Neural cell (in vitro differentiated cells): ENCODE measurements around the gene LRRC58. TPM values are rescaled to one million over a fixed set of nuclear protein-coding genes. Genes with fewer than 3 reads are reported as not detected.

ENCODE experiments used
- H2AFZ ChIP-seq: fragments of 200-600, 300-800 bp; sonication (generic), shearing (Covaris generic); 2 replicates; pipeline ENCODE4 v1.6.0; 2014; ENCODE audit warnings: low read depth, mild to moderate bottlenecking, antibody characterized with exemption, low read length, moderate library complexity
- H3F3A ChIP-seq: fragments of 200-600 bp; shearing (Covaris generic); 2 replicates; pipeline ENCODE4 v1.6.1; 2016; ENCODE audit warnings: mild to moderate bottlenecking, moderate library complexity, mixed read lengths, antibody characterized with exemption, low read length; ENCODE audit not compliant: insufficient read depth, poor library complexity, severe bottlenecking
- H3K27ac ChIP-seq: fragments of 200-600, 300-800 bp; sonication (generic), shearing (Covaris generic); 2 replicates; pipeline ENCODE4 v1.5.1; 2014; ENCODE audit warnings: mild to moderate bottlenecking, low read length, moderate library complexity
- H3K27me3 ChIP-seq: fragments of 300-800, 200-600 bp; sonication (generic), shearing (Covaris generic); 2 replicates; pipeline ENCODE4 v1.6.0; 2014; ENCODE audit warnings: mild to moderate bottlenecking, low read depth, low read length, moderate library complexity; ENCODE audit not compliant: insufficient read depth
- H3K36me3 ChIP-seq: fragments of 300-800, 200-600 bp; sonication (generic), shearing (Covaris generic); 2 replicates; pipeline ENCODE4 v1.5.1; 2014; ENCODE audit warnings: mild to moderate bottlenecking, antibody characterized with exemption, low read length, moderate library complexity; ENCODE audit not compliant: insufficient read depth
- H3K4me2 ChIP-seq: fragments of 300-800, 200-600 bp; sonication (generic), shearing (Covaris generic); 2 replicates; pipeline ENCODE4 v1.6.0; 2014; ENCODE audit warnings: mild to moderate bottlenecking, low read length
- H3K4me3 ChIP-seq: fragments of 300-800, 200-600 bp; sonication (generic), shearing (Covaris generic); 2 replicates; pipeline ENCODE4 v1.5.1; 2014; ENCODE audit warnings: mild to moderate bottlenecking, low read length, moderate library complexity
- H3K79me2 ChIP-seq: fragments of 200-600 bp; shearing (Covaris generic); replicated peaks from 2 replicates; pipeline ENCODE4 v1.6.0; 2014; ENCODE audit warnings: mild to moderate bottlenecking, low read length, moderate library complexity; ENCODE audit not compliant: insufficient read depth
- H3K9ac ChIP-seq: fragments of 300-800, 200-600 bp; sonication (generic), shearing (Covaris generic); 2 replicates; pipeline ENCODE4 v1.6.1; 2016; ENCODE audit warnings: mild to moderate bottlenecking, low read length, mixed read lengths
- H3K9me2 ChIP-seq: fragments of 200-600 bp; shearing (Covaris generic); 2 replicates; pipeline ENCODE4 v1.6.1; 2016; ENCODE audit warnings: mild to moderate bottlenecking, low read length, mixed read lengths; ENCODE audit not compliant: insufficient read depth
- H3K9me3 ChIP-seq: fragments of 200-600, 300-800 bp; sonication (generic), shearing (Covaris generic); 2 replicates; pipeline ENCODE4 v1.6.1; 2016; ENCODE audit warnings: mild to moderate bottlenecking, mixed run types, low read length, moderate library complexity, mixed read lengths
- H4K20me1 ChIP-seq: fragments of 200-600 bp; shearing (Covaris generic); 2 replicates; pipeline ENCODE4 v1.6.1; 2016; ENCODE audit warnings: mild to moderate bottlenecking, mixed run types; ENCODE audit not compliant: insufficient read depth
- CTCF ChIP-seq: fragments of 450-650 bp; IDR thresholded peaks from 2 replicates; pipeline ENCODE4 v1.5.1; 2014; ENCODE audit warnings: antibody characterized with exemption, mild to moderate bottlenecking, moderate library complexity; ENCODE audit not compliant: poor library complexity, severe bottlenecking
- EP300 ChIP-seq: fragments of 450-650 bp; conservative IDR thresholded peaks from 2 replicates; pipeline ENCODE4 v1.6.1; 2014; ENCODE audit warnings: antibody characterized with exemption, mild to moderate bottlenecking, moderate library complexity; ENCODE audit not compliant: poor library complexity, severe bottlenecking
- EZH2 ChIP-seq: fragments of 200-600, 300-800 bp; shearing (Covaris generic), sonication (generic); IDR thresholded peaks from 2 replicates; pipeline ENCODE4 v1.6.1; 2014; ENCODE audit warnings: antibody characterized with exemption, low read length, borderline replicate concordance, mild to moderate bottlenecking; ENCODE audit not compliant: insufficient read depth, poor library complexity, severe bottlenecking
- MXI1 ChIP-seq: fragments of 450-650 bp; conservative IDR thresholded peaks from 2 replicates; pipeline ENCODE4 v1.6.1; 2014; ENCODE audit warnings: antibody characterized with exemption, mild to moderate bottlenecking; ENCODE audit not compliant: poor library complexity, severe bottlenecking
- POLR2AphosphoS5 ChIP-seq: IDR thresholded peaks from 2 replicates; pipeline ENCODE4 v1.6.1; 2012
- RAD21 ChIP-seq: fragments of 450-650 bp; conservative IDR thresholded peaks from 2 replicates; pipeline ENCODE4 v1.6.1; 2014; ENCODE audit warnings: antibody characterized with exemption, mild to moderate bottlenecking, moderate library complexity
- SMC3 ChIP-seq: fragments of 450-650 bp; conservative IDR thresholded peaks from 2 replicates; pipeline ENCODE4 v1.6.1; 2014; ENCODE audit warnings: antibody characterized with exemption, mild to moderate bottlenecking, moderate library complexity; ENCODE audit not compliant: poor library complexity
- TAF1 ChIP-seq: IDR thresholded peaks from 2 replicates; pipeline ENCODE4 v1.6.1; 2012; ENCODE audit warnings: low read depth
- polyA plus RNA-seq: library from polyadenylated mRNA; depleted of rRNA; stranded (reverse); fragments of >200 nt; gene quantifications from 2 replicates; pipeline ENCODE4 v1.2.3, GENCODE V29; 2014
- TF ChIP-seq, protein P1 (sequence below): IDR thresholded peaks from 2 replicates; pipeline ENCODE4 v1.6.1; 2012; ENCODE audit warnings: borderline replicate concordance

The LRRC58 gene
- polyA plus RNA-seq, 1 donor from 2014 or later: 7.8 TPM

DNA sequence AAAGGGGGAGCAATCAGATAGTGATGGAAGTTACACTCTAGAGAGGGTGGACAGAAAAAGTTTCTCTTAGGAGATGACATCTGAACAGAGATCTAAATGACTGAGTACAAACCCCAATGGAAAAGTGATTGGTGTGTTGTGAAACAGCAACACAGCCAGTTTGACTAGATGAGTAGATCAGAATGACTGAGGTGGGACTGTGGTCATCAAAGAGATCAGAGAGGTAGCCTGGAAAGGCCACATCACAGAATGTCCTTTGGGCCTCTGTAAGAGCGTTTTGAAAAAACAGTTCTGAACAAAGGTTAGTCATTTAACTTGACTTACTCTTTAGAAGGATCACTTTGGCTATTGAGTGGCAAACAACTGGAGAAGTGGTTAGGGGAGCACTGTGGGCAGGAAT is 10.6 kb downstream of the LRRC58 start:
- H3K36me3 ChIP-seq: no peaks in the 10 kb centered on the region
- no peak overlapping the region for H3K4me3 ChIP-seq
- H3K79me2 ChIP-seq: peaks cover 10% of the 10 kb centered on the region
- H3K27ac ChIP-seq: no peak overlapping the region
- no peak overlapping the region for H3K9ac ChIP-seq
- H2AFZ ChIP-seq: no peak overlapping the region
- H3K9me3 ChIP-seq: no peaks in the 10 kb centered on the region
- TF ChIP-seq SMC3 (no peak), MXI1 (no peak), TAF1 (no peak), RAD21 (no peak), CTCF (no peak), EZH2 (no peak), EP300 (no peak)
- TF ChIP-seq, protein P1, sequence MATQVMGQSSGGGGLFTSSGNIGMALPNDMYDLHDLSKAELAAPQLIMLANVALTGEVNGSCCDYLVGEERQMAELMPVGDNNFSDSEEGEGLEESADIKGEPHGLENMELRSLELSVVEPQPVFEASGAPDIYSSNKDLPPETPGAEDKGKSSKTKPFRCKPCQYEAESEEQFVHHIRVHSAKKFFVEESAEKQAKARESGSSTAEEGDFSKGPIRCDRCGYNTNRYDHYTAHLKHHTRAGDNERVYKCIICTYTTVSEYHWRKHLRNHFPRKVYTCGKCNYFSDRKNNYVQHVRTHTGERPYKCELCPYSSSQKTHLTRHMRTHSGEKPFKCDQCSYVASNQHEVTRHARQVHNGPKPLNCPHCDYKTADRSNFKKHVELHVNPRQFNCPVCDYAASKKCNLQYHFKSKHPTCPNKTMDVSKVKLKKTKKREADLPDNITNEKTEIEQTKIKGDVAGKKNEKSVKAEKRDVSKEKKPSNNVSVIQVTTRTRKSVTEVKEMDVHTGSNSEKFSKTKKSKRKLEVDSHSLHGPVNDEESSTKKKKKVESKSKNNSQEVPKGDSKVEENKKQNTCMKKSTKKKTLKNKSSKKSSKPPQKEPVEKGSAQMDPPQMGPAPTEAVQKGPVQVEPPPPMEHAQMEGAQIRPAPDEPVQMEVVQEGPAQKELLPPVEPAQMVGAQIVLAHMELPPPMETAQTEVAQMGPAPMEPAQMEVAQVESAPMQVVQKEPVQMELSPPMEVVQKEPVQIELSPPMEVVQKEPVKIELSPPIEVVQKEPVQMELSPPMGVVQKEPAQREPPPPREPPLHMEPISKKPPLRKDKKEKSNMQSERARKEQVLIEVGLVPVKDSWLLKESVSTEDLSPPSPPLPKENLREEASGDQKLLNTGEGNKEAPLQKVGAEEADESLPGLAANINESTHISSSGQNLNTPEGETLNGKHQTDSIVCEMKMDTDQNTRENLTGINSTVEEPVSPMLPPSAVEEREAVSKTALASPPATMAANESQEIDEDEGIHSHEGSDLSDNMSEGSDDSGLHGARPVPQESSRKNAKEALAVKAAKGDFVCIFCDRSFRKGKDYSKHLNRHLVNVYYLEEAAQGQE: no peak
- H3K27me3 ChIP-seq: no peaks in the 10 kb centered on the region
- no peaks in the 10 kb centered on the region for H4K20me1 ChIP-seq
- no peaks in the 10 kb centered on the region for H3F3A ChIP-seq
- H3K4me2 ChIP-seq: no peak overlapping the region
- H3K9me2 ChIP-seq: no peaks in the 10 kb centered on the region

DNA sequence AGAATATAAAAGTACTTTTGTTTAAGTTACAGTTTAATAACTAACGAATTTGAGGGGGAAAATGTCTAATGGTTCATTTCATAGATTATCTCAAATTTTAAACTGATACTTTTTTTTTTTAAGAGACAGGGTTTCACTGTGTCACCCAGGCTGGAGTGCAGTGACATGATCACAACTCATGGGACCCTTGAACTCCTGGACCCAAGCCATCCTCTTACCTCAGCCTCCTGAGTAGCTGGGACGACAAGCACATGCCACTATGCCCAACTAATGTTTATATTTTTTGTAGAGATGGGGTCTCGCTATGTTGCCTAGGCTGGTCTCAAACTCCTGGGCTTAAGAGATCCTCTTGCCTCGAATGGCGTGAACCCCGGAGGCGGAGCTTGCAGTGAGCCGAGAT is 16.5 kb downstream of the LRRC58 start:
- Histone ChIP-seq H3K9me3 (no peaks in the 10 kb centered on the region), H4K20me1 (no peaks in the 10 kb centered on the region), H3K9ac (no peak overlapping the region), H3K36me3 (peaks cover 6% of the 10 kb centered on the region), H3K27ac (no peak overlapping the region), H3F3A (no peaks in the 10 kb centered on the region), H3K9me2 (no peaks in the 10 kb centered on the region), H3K27me3 (no peaks in the 10 kb centered on the region), H2AFZ (no peak overlapping the region), H3K79me2 (no peaks in the 10 kb centered on the region), H3K4me2 (no peak overlapping the region), H3K4me3 (no peak overlapping the region)
- no peak for TF ChIP-seq EP300
- TF ChIP-seq EZH2: no peak
- TF ChIP-seq SMC3: no peak
- TF ChIP-seq RAD21: no peak
- TF ChIP-seq MXI1: no peak
- TF ChIP-seq TAF1: no peak
- TF ChIP-seq CTCF: no peak
- TF ChIP-seq POLR2AphosphoS5: no peak
- TF ChIP-seq, protein P1: no peak
